K562 (cell line): ENCODE results near the gene TRDN. TPM values are rescaled to one million over a fixed set of nuclear protein-coding genes. Genes with fewer than 3 reads are reported as not detected.
"Not testable (repeated sequence)": the region's sequence is repeated elsewhere in the genome, so short reads cannot be mapped to it uniquely, and the experiment has no call there.

Experiments used
- ATAC-seq: fragments of 200-7000 bp; cut with Tn5 transposase; 3 replicates; pipeline ENCODE4 v1.9.1; 2020; ENCODE audit warnings: moderate library complexity
- BruUV-seq: library from RNA; stranded (reverse); fragments of 400-500 nt; replicated peaks from 2 replicates; lab custom pipeline; 2021; lab: Mats Ljungman, UMichigan
- CTCF ChIA-PET: fragments of 300-600 bp; formaldehyde crosslinking; extraction: SDS; loops from one replicate; lab custom pipeline; 2021; ENCODE audit warnings: low intra/inter-chr PET ratio; lab: Yijun Ruan, JAX
- POLR2A ChIA-PET: fragments of 300-600, 350-650 bp; sonication (Branson Sonifier 250); formaldehyde crosslinking; extraction: SDS; loops from one replicate; lab custom pipeline; 2021; ENCODE audit warnings: antibody characterized with exemption, inconsistent platforms; lab: Yijun Ruan, JAX
- DNase-seq, 4 experiments: peaks; one replicate each; pipeline versions ENCODE4 v3.0.0 to v3.0.0-alpha.2; 2011 to 2018; ENCODE audit warnings: low spot score in 3 of 4, mixed read lengths in 3 of 4; ENCODE audit errors: extremely low read depth in 1 of 4
- FAIRE-seq: peaks from 2 replicates; lab custom pipeline; 2011; peaks lifted over from hg19 to GRCh38; lab: Jason Lieb, UNC
- H2AFZ ChIP-seq: 2 replicates; pipeline ENCODE4 v1.6.0; 2011; ENCODE audit warnings: low read depth, low read length, control low read depth, inconsistent platforms
- H3K27ac ChIP-seq: fragments of 200-600 bp; 3 replicates; pipeline ENCODE4 v1.8.0; 2011; ENCODE audit warnings: low read depth, mild to moderate bottlenecking, control low read depth, inconsistent platforms, low read length, moderate library complexity, mixed read lengths; ENCODE audit errors: extremely low read depth
- H3K27me3 ChIP-seq, 2 experiments: fragments of 300-600 bp in 1 of 2; 2 replicates in 1 of 2; 3 replicates in 1 of 2; pipeline versions ENCODE4 v1.6.0 to v1.8.0; 2011; ENCODE audit warnings: inconsistent platforms in 2 of 2, low read length in 2 of 2, mild to moderate bottlenecking in 1 of 2, mixed read lengths in 1 of 2, moderate library complexity in 1 of 2; ENCODE audit not compliant: control insufficient read depth in 2 of 2, insufficient read depth in 2 of 2
- H3K36me3 ChIP-seq: fragments of 300-600 bp; 3 replicates; pipeline ENCODE4 v1.8.0; 2011; ENCODE audit warnings: mild to moderate bottlenecking, low read length, inconsistent platforms; ENCODE audit not compliant: control insufficient read depth, insufficient read depth
- H3K4me1 ChIP-seq, 2 experiments: fragments of 200-600 bp in 1 of 2; replicated peaks in 1 of 2; 2 replicates in 1 of 2; 3 replicates in 1 of 2; pipeline versions ENCODE4 v1.5.1 to v1.8.0; 2011; ENCODE audit warnings: inconsistent platforms in 2 of 2, low read length in 2 of 2, mild to moderate bottlenecking in 1 of 2, mixed read lengths in 1 of 2, moderate library complexity in 1 of 2; ENCODE audit not compliant: control insufficient read depth in 2 of 2, insufficient read depth in 2 of 2
- H3K4me2 ChIP-seq: 2 replicates; pipeline ENCODE4 v1.6.1; 2011; ENCODE audit warnings: low read length, control low read depth, inconsistent platforms, mixed read lengths; ENCODE audit not compliant: insufficient read depth
- H3K4me3 ChIP-seq: fragments of 200-600 bp; sonication (generic), shearing (Covaris generic); 2 replicates; pipeline ENCODE4 v1.5.1; 2016; ENCODE audit warnings: control low read depth, inconsistent platforms
- H3K79me2 ChIP-seq: fragments of 200-600 bp; 3 replicates; pipeline ENCODE4 v1.8.0; 2011; ENCODE audit warnings: low read length, inconsistent platforms; ENCODE audit not compliant: control insufficient read depth, insufficient read depth
- H3K9ac ChIP-seq, 2 experiments: 2 replicates each; pipeline versions ENCODE4 v1.6.0 to v1.6.1; 2011; ENCODE audit warnings: low read depth in 2 of 2, low read length in 2 of 2, control low read depth in 1 of 2, inconsistent platforms in 1 of 2, mild to moderate bottlenecking in 1 of 2, mixed read lengths in 1 of 2; ENCODE audit not compliant: insufficient read depth in 1 of 2
- H3K9me1 ChIP-seq: one replicate; pipeline ENCODE4 v1.6.0; 2011; ENCODE audit warnings: inconsistent platforms, mild to moderate bottlenecking, low read length, moderate library complexity; ENCODE audit not compliant: control insufficient read depth, insufficient read depth
- H3K9me3 ChIP-seq: replicated peaks from 2 replicates; pipeline ENCODE4 v1.5.1; 2011; ENCODE audit warnings: low read depth, low read length, inconsistent platforms; ENCODE audit not compliant: control insufficient read depth, insufficient read depth
- H4K20me1 ChIP-seq: replicated peaks from 2 replicates; pipeline ENCODE4 v1.6.1; 2011; ENCODE audit warnings: low read length, inconsistent platforms, mixed read lengths; ENCODE audit not compliant: control insufficient read depth, insufficient read depth
- JUNB ChIP-seq: fragments of 450-650 bp; formaldehyde crosslinking; conservative IDR thresholded peaks from 2 replicates; pipeline ENCODE4 v1.4.0; 2020; ENCODE audit warnings: mild to moderate bottlenecking
- MCM3 ChIP-seq: fragments of 450-650 bp; IDR thresholded peaks from 2 replicates; pipeline ENCODE4 v1.6.1; 2016
- RBBP5 ChIP-seq: fragments of 200-600 bp; sonication (generic); IDR thresholded peaks from 2 replicates; pipeline ENCODE4 v1.6.1; 2012; ENCODE audit warnings: borderline replicate concordance, mild to moderate bottlenecking, low read length, control low read depth, inconsistent platforms; ENCODE audit not compliant: insufficient read depth, poor library complexity, severe bottlenecking
- WGBS: fragments of 100-300 bp; shearing (Covaris generic); methylation state at CpG from one replicate; pipeline ENCODE4 v1.1.6; 2016; ENCODE audit warnings: low coverage, mixed read lengths; ENCODE audit not compliant: insufficient coverage; ENCODE audit errors: missing lambda C conversion rate; 5-methylcytosine and 5-hydroxymethylcytosine counted together
- in situ Hi-C: fragments of 300-500 bp; cut with MboI; formaldehyde crosslinking; loops from 4 replicates; pipeline ENCODE4 v1.15.0; 2018; ENCODE audit warnings: inconsistent platforms, mixed read lengths
- intact Hi-C: fragments of 100-400 bp; cut with micrococcal nuclease; formaldehyde crosslinking; loops from 2 replicates; pipeline ENCODE4 v1.14.2; 2022
- polyA plus RNA-seq, 8 experiments: library from polyadenylated mRNA; depleted of rRNA in 4 of 8; stranded (reverse) in 5 of 8; unstranded in 3 of 8; fragments of >200 nt; fragmentation: Nextera tagmentation in 2 of 8; fragmentation: Illumina TruSeq in 1 of 8; extraction: Ambion mirVana in 2 of 8; extraction: Trizol in 1 of 8; gene quantifications; 2 replicates each; pipeline versions ENCODE4 v1.2.1 to v1.2.3, GENCODE V29; 2011 to 2014; ENCODE audit warnings: inconsistent platforms in 1 of 8, missing spikeins in 1 of 8
- total RNA-seq, 7 experiments: library from RNA; depleted of rRNA in 6 of 7; stranded (reverse); fragments of >200 nt in 6 of 7; fragmentation: Illumina TruSeq in 2 of 7; extraction: Trizol in 2 of 7; gene quantifications; 2 replicates each; pipeline versions ENCODE4 v1.2.1 to v1.2.3, GENCODE V29; 2011 to 2021; ENCODE audit warnings: low replicate concordance in 1 of 7

The TRDN gene
- total and polyA plus RNA-seq, 9 of the 15 experiments (the other 6 are each of a cell fraction or from before 2014, with no cell fraction given) = 0.05 to 0.50 (median 0.16) TPM

DNA sequence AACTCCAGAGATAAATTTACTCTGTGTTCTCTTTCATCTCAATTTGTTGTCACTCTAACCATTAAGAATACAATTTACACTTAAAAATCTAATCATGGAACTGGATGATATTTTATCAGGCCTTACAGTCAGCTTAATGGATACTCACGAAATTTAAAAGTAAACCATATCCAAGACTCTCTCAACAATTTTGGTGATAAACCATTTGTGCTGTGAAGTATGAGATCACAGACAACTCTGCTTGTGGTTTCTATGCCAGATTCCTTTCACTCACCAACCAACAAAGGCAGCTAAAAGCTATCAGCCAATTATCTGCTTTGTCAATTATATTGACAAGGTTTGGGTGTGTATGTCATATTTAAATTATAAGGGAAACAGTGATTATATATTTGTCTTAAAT lies 155.8 kb downstream of the TRDN start:
- Histone ChIP-seq H3K27me3 (no peaks in the 10 kb centered on the region), H2AFZ (no peak overlapping the region), H3K4me3 (no peak overlapping the region), H3K4me2 (no peak overlapping the region), H3K9me1 (no peaks in the 10 kb centered on the region), H3K9ac (no peak overlapping the region), H3K27ac (no peak overlapping the region), H3K36me3 (no peaks in the 10 kb centered on the region), H3K9me3 (no peaks in the 10 kb centered on the region), H4K20me1 (no peaks in the 10 kb centered on the region), H3K79me2 (no peaks in the 10 kb centered on the region), H3K4me1 (no peaks in the 10 kb centered on the region)
- in situ Hi-C loops (no loop called here), intact Hi-C loops (no loop called here)
- DNase-seq (no peak), ATAC-seq (no peak), FAIRE-seq (no peak)
- WGBS = 0% methylated on average over 1 of the region's 1 CpG
- TF ChIP-seq JUNB (CRISPR knock-in tag) = no peak
- no peak for TF ChIP-seq RBBP5
- TF ChIP-seq MCM3 = no peak
- POLR2A ChIA-PET = no interaction called here
- CTCF ChIA-PET = no interaction called here
- BruUV-seq = no TSS peak

DNA sequence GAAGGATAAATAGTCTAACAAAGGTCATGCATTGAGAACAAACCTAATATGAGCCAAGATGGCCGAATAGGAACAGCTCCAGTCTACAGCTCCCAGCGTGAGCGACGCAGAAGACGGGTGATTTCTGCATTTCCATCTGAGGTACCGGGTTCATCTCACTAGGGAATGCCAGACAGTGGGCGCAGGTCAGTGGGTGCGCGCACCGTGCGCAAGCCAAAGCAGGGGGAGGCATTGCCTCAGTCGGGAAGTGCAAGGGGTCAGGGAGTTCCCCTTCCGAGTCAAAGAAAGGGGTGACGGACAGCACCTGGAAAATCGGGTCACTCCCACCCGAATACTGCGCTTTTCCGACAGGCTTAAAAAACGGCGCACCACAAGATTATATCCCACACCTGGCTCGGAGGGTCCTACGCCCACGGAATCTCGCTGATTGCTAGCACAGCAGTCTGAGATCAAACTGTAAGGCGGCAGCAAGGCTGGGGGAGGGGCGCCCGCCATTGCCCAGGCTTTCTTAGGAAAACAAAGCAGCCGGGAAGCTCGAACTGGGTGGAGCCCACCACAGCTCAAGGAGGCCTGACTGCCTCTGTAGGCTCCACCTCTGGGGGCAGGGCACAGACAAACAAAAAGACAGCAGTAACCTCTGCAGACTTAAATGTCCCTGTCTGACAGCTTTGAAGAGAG lies 164.6 kb downstream of the TRDN start:
- H3K9ac ChIP-seq, H3K9me1 ChIP-seq, H2AFZ ChIP-seq, ATAC-seq, H3K27me3 ChIP-seq, BruUV-seq, H4K20me1 ChIP-seq, H3K4me2 ChIP-seq, H3K4me1 ChIP-seq, FAIRE-seq, intact Hi-C loops, H3K27ac ChIP-seq, H3K4me3 ChIP-seq, CTCF ChIA-PET, DNase-seq, H3K9me3 ChIP-seq, H3K36me3 ChIP-seq, in situ Hi-C loops, H3K79me2 ChIP-seq: not testable (repeated sequence)
- POLR2A ChIA-PET = interaction anchor here (0.5 kb wide), 1 partner anchor 241 kb away, joined by 3 read pairs; no protein-coding TSS in a partner anchor
- 3% methylated on average over 6 of the region's 29 CpGs for WGBS
